Mesendoderm (in vitro differentiated cells): Measurements from ENCODE around the gene E4F1.
A peak's percentile ranks its signal among the peaks of the same experiment; 100 is the strongest.

ENCODE experiments used
- DNase-seq: peaks from one replicate; pipeline ENCODE4 v3.0.0; 2013
- H2AK5ac ChIP-seq: 2 replicates; pipeline ENCODE4 v1.6.1; 2013; ENCODE audit warnings: low read length, inconsistent platforms
- H2BK120ac ChIP-seq: 2 replicates; pipeline ENCODE4 v1.6.1; 2013; ENCODE audit warnings: low read depth, mild to moderate bottlenecking, low read length, moderate library complexity, mixed read lengths
- H2BK15ac ChIP-seq: replicated peaks from 2 replicates; pipeline ENCODE4 v1.6.1; 2013; ENCODE audit warnings: low read depth, mild to moderate bottlenecking, moderate library complexity
- H2BK5ac ChIP-seq: 2 replicates; pipeline ENCODE4 v1.6.1; 2013; ENCODE audit warnings: low read length, inconsistent platforms
- H3K18ac ChIP-seq: 2 replicates; pipeline ENCODE4 v1.6.1; 2013; ENCODE audit warnings: mild to moderate bottlenecking, low read length, mixed read lengths
- H3K23ac ChIP-seq: one replicate; pipeline ENCODE4 v1.6.1; 2013; ENCODE audit warnings: low read length
- H3K27ac ChIP-seq: 2 replicates; pipeline ENCODE4 v1.5.1; 2013; ENCODE audit warnings: low read depth, mild to moderate bottlenecking, inconsistent platforms, low read length, moderate library complexity
- H3K27me3 ChIP-seq: 2 replicates; pipeline ENCODE4 v1.6.1; 2013; ENCODE audit warnings: low read length, control low read depth, mild to moderate bottlenecking, inconsistent platforms; ENCODE audit not compliant: insufficient read depth, poor library complexity
- H3K36me3 ChIP-seq: 2 replicates; pipeline ENCODE4 v1.6.1; 2013; ENCODE audit warnings: low read length, inconsistent platforms; ENCODE audit not compliant: control insufficient read depth, insufficient read depth
- H3K4ac ChIP-seq: one replicate; pipeline ENCODE4 v1.6.1; 2013; ENCODE audit warnings: low read depth, mild to moderate bottlenecking, low read length, moderate library complexity
- H3K4me1 ChIP-seq: 2 replicates; pipeline ENCODE4 v1.6.1; 2013; ENCODE audit warnings: low read depth, low read length, inconsistent platforms; ENCODE audit not compliant: control insufficient read depth
- H3K4me2 ChIP-seq: 2 replicates; pipeline ENCODE4 v1.6.1; 2013; ENCODE audit warnings: low read length
- H3K4me3 ChIP-seq: 2 replicates; pipeline ENCODE4 v1.5.1; 2013; ENCODE audit warnings: mild to moderate bottlenecking, low read length
- H3K56ac ChIP-seq: one replicate; pipeline ENCODE4 v1.6.1; 2013; ENCODE audit warnings: low read length
- H3K79me1 ChIP-seq: 2 replicates; pipeline ENCODE4 v1.6.1; 2013; ENCODE audit warnings: low read length, inconsistent platforms
- H3K79me2 ChIP-seq: 2 replicates; pipeline ENCODE4 v1.6.1; 2013; ENCODE audit warnings: mild to moderate bottlenecking, low read length; ENCODE audit not compliant: control insufficient read depth, insufficient read depth
- H3K9ac ChIP-seq: 2 replicates; pipeline ENCODE4 v1.6.1; 2013; ENCODE audit warnings: low read length, inconsistent platforms
- H4K5ac ChIP-seq: one replicate; pipeline ENCODE4 v1.6.1; 2013; ENCODE audit warnings: low read length
- H4K8ac ChIP-seq: one replicate; pipeline ENCODE4 v1.6.1; 2013; ENCODE audit warnings: low read depth, mild to moderate bottlenecking, control low read depth, low read length, moderate library complexity
- WGBS: extraction: QIAGEN DNeasy Blood & Tissue Kit; methylation state at CpG from one replicate; pipeline ENCODE4 v1.1.7; 2013; ENCODE audit warnings: low lambda C conversion rate, missing lambda C conversion rate; ENCODE audit not compliant: insufficient coverage; ENCODE audit errors: extremely low coverage; 5-methylcytosine and 5-hydroxymethylcytosine counted together

The E4F1 gene

GRCh38 chr16:2235234-2235651, 11.9 kb downstream of the E4F1 start:
- DNase-seq = no peak
- WGBS = no CpG with 5 or more reads among the region's 28 CpGs
- H2BK15ac ChIP-seq = no peak overlapping the region
- H3K4me3 ChIP-seq = no peak overlapping the region
- H3K4ac ChIP-seq = no peak overlapping the region
- no peak overlapping the region for H2AK5ac ChIP-seq
- H3K27ac ChIP-seq = no peak overlapping the region
- no peak overlapping the region for H2BK5ac ChIP-seq
- peaks cover 3% of the 10 kb centered on the region for H3K27me3 ChIP-seq
- no peak overlapping the region for H2BK120ac ChIP-seq
- no peak overlapping the region for H4K8ac ChIP-seq
- no peak overlapping the region for H3K9ac ChIP-seq
- no peak overlapping the region for H3K56ac ChIP-seq
- H3K18ac ChIP-seq = no peak overlapping the region
- H3K4me1 ChIP-seq = no peaks in the 10 kb centered on the region
- H3K79me2 ChIP-seq = no peaks in the 10 kb centered on the region
- no peak overlapping the region for H3K23ac ChIP-seq
- H4K5ac ChIP-seq = no peak overlapping the region
- no peak overlapping the region for H3K4me2 ChIP-seq
- H3K36me3 ChIP-seq = no peaks in the 10 kb centered on the region
- H3K79me1 ChIP-seq = no peaks in the 10 kb centered on the region

- Histone ChIP-seq H3K36me3 (no peaks in the 10 kb centered on the region), H3K4ac (no peak overlapping the region)
- no peak for DNase-seq
Measured at GRCh38 chr16:2235695-2236336, 12.4 kb downstream of the E4F1 start.

GRCh38 chr16:2236337-2237101, 13.1 kb downstream of the E4F1 start, which contains the start of gene DNASE1L2:
TSS of gene DNASE1L2 (plus strand) at chr16:2236444. CDS start at chr16:2236817, 373 bp downstream.
- H3K79me2 ChIP-seq = no peaks in the 10 kb centered on the region
- H2BK15ac ChIP-seq = no peak within 1 kb of the TSS
- H3K79me1 ChIP-seq = no peaks in the 10 kb centered on the region
- no peaks in the 10 kb centered on the region for H3K4me1 ChIP-seq
- H3K27me3 ChIP-seq = peaks cover 3% of the 10 kb centered on the region
- H3K4me3 ChIP-seq = no peak within 1 kb of the TSS
- peak; percentile 56 for DNase-seq
- H2AK5ac ChIP-seq = no peak within 1 kb of the TSS
- H3K27ac ChIP-seq = no peak within 1 kb of the TSS
- no peaks in the 10 kb centered on the region for H3K36me3 ChIP-seq
- no peak within 1 kb of the TSS for H3K23ac ChIP-seq
- whole genome bisulfite sequencing = no CpG with 5 or more reads among the region's 64 CpGs
- no peak within 1 kb of the TSS for H3K18ac ChIP-seq
- no peak within 1 kb of the TSS for H4K5ac ChIP-seq
- H3K4me2 ChIP-seq = peak within 1 kb of the TSS; percentile 7
- H3K4ac ChIP-seq = no peak within 1 kb of the TSS
- H2BK5ac ChIP-seq = no peak within 1 kb of the TSS
- H3K56ac ChIP-seq = peak within 1 kb of the TSS; percentile 64
- no peak within 1 kb of the TSS for H2BK120ac ChIP-seq
- no peak within 1 kb of the TSS for H4K8ac ChIP-seq
- H3K9ac ChIP-seq = peak within 1 kb of the TSS; percentile 38

More at GRCh38 chr16:2235695-2236336, 12.4 kb downstream of the E4F1 start:
- Histone ChIP-seq H3K27me3 (peaks cover 3% of the 10 kb centered on the region), H3K4me3 (no peak overlapping the region), H3K79me2 (no peaks in the 10 kb centered on the region), H3K4me2 (no peak overlapping the region), H2AK5ac (no peak overlapping the region), H3K23ac (no peak overlapping the region), H4K5ac (no peak overlapping the region), H2BK5ac (no peak overlapping the region), H2BK120ac (no peak overlapping the region), H3K27ac (no peak overlapping the region), H3K56ac (no peak overlapping the region), H3K79me1 (no peaks in the 10 kb centered on the region), H2BK15ac (no peak overlapping the region), H3K4me1 (no peaks in the 10 kb centered on the region), H3K9ac (no peak overlapping the region), H3K18ac (no peak overlapping the region), H4K8ac (no peak overlapping the region)
- no CpG with 5 or more reads among the region's 19 CpGs for WGBS

- H3K79me2 ChIP-seq = no peaks in the 10 kb centered on the region
- H3K18ac ChIP-seq = no peak overlapping the region
- no peak overlapping the region for H3K27ac ChIP-seq
- H3K23ac ChIP-seq = no peak overlapping the region
- no peak overlapping the region for H3K9ac ChIP-seq
- H4K8ac ChIP-seq = no peak overlapping the region
- no peak for DNase-seq
- WGBS = no CpG with 5 or more reads among the region's 40 CpGs
- H2BK5ac ChIP-seq = no peak overlapping the region
- no peak overlapping the region for H2BK15ac ChIP-seq
- no peak overlapping the region for H3K4me2 ChIP-seq
- H3K36me3 ChIP-seq = no peaks in the 10 kb centered on the region
- H3K4ac ChIP-seq = no peak overlapping the region
- no peak overlapping the region for H2AK5ac ChIP-seq
- H2BK120ac ChIP-seq = no peak overlapping the region
- no peaks in the 10 kb centered on the region for H3K79me1 ChIP-seq
- H3K27me3 ChIP-seq = peaks cover 3% of the 10 kb centered on the region
- peak overlapping the region; percentile 25 for H3K56ac ChIP-seq
- H3K4me3 ChIP-seq = no peak overlapping the region
- H4K5ac ChIP-seq = no peak overlapping the region
- H3K4me1 ChIP-seq = no peaks in the 10 kb centered on the region
Measured at GRCh38 chr16:2237102-2237482, 13.7 kb downstream of the E4F1 start.

- no peak overlapping the region for H3K4me3 ChIP-seq
- H3K4ac ChIP-seq = no peak overlapping the region
Measured at GRCh38 chr16:2237493-2238149, 14.2 kb downstream of the E4F1 start.

More at GRCh38 chr16:2237493-2238149, 14.2 kb downstream of the E4F1 start:
- Histone ChIP-seq H3K23ac (no peak overlapping the region), H3K56ac (peak overlapping the region; percentile 26), H3K27ac (no peak overlapping the region), H3K36me3 (no peaks in the 10 kb centered on the region), H4K5ac (no peak overlapping the region), H2AK5ac (no peak overlapping the region), H3K4me2 (no peak overlapping the region), H3K79me2 (no peaks in the 10 kb centered on the region), H3K4me1 (no peaks in the 10 kb centered on the region), H4K8ac (no peak overlapping the region), H3K27me3 (peaks cover 3% of the 10 kb centered on the region), H3K18ac (no peak overlapping the region), H2BK5ac (no peak overlapping the region), H2BK15ac (no peak overlapping the region), H3K79me1 (no peaks in the 10 kb centered on the region), H2BK120ac (no peak overlapping the region), H3K9ac (no peak overlapping the region)
- WGBS = no CpG with 5 or more reads among the region's 65 CpGs
- DNase-seq = peak; percentile 32
